ENCODE results near the gene FOXN3. TPM values are rescaled to one million over a fixed set of nuclear protein-coding genes. Genes with fewer than 3 reads are reported as not detected.
"Not testable (repeated sequence)": the region's sequence is repeated elsewhere in the genome, so short reads cannot be mapped to it uniquely, and the experiment has no call there.

FOXN3 gene
- polyA plus RNA-seq, 4 donors = 30.0 to 55.8 (median 33.2) TPM

DNA sequence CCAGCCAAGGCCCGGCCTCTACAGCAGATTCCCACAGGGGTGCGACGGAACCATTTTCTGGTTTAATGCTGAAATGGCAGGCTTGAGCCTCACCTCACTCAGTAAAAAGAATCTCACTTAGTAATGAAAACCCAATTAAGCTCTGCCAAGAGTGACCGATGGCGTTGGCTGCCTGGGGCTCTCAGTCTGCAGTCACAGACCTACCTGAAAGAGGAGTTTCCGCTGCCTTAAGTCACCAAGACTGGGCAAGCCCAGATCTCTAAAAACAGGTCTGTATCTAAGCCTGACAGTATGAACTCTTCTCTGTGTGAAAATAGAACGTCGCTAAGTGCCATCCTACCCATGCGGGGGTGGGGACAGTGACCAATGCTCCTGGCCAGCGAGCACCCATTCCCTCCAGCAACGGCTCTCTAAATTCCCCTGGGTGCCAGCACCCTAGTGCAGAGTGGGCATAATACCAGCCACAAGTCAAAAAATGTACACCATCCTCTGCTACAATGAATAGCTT, 107.3 kb downstream of the FOXN3 start:
- no peak for DNase-seq (ENCODE audit: low read depth in 4 of 4, low spot score in 3 of 4)

DNA sequence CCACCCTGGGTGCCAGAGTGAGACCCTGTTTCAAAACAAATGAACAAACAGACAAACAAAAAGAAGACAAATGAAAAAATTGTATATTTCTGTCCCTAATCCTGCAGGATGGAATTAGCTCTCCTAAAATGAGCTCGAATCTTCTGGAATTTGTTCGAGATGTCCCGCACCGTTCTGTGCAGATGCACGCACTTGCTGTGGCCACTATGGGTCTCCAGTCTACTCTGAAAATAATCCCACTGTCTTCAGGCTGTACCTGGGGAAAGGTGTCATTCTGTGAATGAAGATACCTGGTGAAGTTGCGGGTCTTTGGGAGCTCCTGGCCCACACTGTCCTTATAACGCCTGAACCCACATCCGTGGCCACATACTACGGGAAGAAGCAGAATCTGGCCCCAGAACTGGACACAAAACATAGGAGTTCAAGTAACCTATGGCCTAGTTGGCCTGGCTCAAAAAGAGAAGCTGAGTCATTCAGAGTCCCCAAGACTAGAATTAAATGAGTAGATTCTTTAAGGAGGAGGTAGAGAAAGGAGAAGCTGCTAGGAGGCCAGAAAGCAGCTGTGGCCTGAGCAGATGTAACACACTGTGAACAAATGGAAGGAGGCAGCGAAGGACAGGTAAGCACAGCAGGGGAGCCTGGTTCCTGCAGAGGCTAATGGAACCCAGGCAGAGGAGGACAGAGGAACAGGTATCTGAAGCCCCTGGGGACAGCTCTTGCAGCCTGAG, 108.6 kb downstream of the FOXN3 start:
- no peak for DNase-seq (ENCODE audit: low read depth in 4 of 4, low spot score in 3 of 4)

DNA sequence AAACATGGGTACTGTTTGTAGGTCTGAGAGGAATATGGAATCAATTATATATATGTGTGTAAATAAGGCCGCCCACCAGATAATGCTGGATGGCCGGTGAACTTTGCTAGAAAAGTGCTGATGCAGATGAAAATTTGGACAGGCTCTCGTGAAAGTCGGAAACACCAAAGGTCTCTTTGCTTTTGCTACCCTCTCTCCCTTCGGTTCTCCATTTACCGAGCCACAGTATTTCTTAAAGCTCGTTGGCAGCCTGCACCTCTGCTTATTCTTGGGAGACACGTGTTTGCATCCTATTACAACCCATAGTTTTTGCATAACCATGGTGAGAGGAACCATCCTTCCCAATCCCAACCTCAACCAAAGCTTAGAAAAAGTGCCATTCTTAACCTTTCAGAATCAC, 109.6 kb downstream of the FOXN3 start:
- no peak for DNase-seq (ENCODE audit: low read depth in 4 of 4, low spot score in 3 of 4)

DNA sequence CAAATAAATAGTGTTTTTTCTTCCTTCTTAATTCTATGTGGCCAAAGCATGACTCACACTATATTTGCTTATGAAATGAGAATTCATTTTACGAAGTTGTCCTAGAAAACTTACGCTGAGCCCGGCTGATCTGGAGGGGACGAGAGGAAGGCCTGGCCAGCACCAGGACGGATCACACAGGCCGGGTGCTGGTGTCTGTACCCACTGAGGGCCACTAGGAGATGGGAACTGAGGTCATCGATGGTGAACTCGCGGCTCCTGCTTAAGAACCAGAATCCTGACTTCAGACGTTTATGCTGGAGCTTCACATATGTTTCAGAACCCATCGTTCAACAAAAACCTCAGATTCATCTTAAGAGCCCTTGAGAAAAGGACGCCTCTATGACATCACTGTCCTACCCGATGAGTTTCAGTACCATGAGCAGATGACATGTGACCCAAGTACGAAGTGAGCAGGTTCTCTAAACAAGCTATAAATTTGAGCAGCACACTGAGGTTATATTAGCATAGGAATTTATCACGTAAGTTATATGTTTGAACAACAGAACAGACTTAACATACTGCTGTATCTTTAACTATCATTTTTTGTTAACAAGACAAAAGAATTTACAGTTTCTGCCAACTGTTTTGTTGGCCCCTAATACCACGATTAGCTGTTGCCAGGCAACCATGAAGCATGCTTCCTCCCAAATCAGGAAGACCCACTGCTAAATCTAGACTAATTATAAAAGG, 111.9 kb downstream of the FOXN3 start:
- DNase-seq (ENCODE audit: low read depth in 4 of 4, low spot score in 3 of 4) = no peak

DNA sequence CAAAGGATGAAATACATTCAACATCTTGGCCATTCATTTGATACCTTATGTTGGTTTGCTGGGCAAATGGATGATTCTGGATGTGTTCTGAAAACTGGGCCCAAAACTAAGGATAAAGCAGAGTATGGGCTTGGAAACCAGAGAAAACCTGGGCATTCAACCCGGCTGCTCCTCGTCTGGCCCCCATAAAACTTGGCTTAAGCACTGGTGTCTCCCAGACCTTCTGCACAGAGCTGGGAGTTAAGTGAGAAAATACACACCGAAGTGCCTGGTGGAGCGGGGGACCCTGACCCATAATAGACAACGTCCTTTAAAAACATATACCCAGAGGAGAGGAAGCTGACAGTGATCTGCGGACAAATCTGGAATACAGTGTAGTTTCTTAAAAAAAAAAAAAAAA, 112.5 kb downstream of the FOXN3 start:
- DNase-seq (ENCODE audit: low read depth in 4 of 4, low spot score in 3 of 4) = no peak

DNA sequence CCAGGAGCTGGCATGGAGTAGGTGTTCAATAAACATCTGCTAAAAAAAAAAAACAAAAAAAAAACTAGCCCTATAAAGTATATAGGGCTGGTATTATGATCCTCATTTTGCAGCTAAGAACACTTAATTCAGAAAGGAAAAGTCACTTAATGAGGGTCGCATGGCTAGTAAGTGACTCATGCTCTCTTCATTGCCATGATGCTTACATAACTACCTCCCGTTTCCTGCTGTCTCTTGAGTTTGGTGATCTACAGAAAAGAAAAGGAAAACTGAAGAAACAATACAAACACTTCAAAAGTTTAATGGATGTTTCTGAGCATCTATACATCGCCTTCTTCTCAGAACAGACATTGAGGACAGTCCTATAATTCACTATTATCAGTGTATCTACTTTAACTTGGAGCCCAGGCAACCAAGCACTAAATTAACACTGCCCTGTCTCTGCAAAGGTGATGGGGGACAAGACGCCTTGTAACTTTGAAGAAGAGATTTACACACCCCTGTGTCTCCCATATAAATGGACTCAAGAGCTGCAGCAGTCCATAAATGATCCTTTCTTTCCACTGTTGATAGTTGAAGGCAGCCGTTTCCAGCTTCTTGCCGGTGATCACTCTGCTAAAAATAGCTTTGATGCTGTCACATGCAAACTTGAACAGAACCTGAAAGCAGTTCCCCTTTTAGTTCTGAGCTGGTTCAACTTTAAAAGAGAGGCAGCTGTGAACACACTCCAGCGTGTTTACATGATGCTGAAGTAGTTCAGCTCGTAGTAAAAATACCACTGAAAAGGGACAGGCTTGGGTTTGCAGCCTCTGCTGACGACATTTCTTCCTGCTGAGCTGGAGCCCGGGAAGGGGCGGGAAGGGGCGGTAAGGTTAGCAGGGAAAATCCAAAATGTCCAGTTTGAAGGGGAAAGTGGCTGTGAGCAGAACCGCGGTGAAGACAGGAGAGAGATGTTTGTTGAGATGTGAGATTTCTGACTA, 113.3 kb downstream of the FOXN3 start:
- peak; percentile 57 to 71 (median 64) for DNase-seq (ENCODE audit: low read depth in 4 of 4, low spot score in 3 of 4)

DNA sequence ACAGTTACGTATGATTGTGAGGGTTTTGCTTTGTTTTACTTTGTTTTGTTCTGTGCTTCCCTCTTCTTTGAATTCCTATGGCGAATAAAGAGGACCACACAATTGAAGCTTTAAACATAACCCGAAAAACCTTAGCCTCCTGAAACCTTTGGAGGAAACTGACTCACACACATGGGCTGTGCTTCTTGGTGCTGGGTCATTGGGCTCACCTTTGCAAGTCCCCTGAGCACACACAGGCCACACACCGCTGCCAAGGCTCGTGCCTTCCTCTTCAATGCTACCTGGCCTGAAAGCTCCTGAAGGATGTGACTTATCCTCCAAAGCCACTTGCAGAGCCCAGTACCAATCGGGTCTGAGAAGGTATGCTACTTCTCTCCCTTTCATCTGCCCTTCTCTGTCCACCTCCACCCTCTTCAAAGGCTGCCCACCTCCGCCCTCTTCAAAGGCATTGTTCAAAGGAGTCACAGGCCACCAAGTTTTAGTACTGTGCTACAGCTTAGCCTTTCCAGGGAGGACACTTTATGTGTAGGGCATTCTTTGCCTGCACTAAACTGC, 114.6 kb downstream of the FOXN3 start:
- no peak for DNase-seq (ENCODE audit: low read depth in 4 of 4, low spot score in 3 of 4)

DNA sequence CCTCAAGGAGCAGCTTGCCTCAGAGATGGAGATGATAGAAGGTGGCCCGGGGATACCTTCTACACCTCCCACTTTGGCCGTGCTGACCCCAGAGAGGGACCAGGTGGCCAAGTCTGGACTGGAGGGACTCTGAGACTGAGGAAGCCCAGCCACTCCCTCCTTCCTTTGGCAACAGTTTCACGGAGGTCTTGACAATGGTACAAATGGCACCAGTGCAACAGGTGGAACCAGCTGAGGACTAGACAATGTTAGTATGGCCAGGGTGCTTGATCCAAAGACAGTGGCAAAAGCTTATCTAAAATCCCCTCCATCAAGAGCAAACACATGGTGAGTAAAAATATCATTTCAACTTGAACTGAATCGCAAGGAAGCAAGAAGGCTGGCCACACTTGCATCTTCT, 117.4 kb downstream of the FOXN3 start:
- DNase-seq (ENCODE audit: low read depth in 4 of 4, low spot score in 3 of 4) = no peak

DNA sequence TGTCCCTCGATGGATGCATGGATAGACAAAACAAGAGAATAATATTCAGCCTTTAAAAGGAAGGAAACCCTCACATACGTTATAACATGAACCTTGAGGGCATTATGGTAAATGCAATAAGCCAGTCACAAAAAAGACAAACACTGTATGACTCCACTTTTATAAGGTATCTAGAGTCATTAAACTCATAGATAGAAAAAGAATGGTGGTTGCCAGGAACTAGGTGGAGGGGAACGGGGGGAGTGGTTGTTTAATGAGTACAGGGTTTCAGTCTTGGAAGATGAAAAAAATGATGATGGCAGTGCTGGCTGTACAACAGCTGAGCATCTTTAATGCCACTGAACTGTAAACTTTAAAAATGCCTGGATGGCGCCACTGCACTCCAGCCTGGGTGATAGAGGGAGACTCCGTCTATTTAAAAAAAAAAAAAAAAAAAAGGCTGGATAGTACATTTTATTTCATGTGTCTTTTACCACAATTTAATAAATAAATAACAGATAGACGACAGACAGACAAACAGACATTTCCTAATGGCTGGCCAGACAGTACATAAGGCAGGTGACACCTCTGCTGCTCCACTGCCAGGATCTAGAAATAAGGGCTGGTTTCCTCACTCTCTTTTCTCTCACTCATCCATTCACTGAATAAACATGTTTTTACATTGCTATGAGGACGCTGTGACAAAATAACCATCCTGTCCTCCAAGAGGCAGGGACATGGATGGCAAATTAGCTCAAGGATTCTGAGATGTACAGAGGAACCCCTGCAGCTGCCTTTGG, 118.8 kb downstream of the FOXN3 start:
- DNase-seq (ENCODE audit: low read depth in 4 of 4, low spot score in 3 of 4) = no peak

DNA sequence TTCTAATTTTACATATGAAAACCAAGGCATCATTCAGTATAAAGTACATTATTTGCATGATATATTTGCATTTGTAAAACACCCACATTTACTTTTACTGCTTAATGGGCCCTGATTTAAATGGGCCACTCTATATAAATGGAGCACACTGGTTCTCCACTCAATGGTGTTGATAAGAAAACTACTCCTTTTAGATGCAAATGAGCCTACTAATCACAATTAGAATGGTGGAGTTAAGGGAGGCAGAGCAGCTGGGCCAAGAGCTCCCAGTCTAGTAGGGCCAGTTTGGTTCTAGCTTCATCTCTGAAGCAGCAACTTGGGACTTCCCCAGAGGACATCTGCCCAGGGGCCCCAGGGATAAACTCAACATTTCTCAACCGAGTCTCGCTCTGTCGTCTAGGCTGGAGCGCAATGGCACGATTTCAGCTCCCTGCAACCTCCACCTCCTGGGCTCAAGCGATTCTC, 120.7 kb downstream of the FOXN3 start:
- no peak for DNase-seq (ENCODE audit: low read depth in 4 of 4, low spot score in 3 of 4)

DNA sequence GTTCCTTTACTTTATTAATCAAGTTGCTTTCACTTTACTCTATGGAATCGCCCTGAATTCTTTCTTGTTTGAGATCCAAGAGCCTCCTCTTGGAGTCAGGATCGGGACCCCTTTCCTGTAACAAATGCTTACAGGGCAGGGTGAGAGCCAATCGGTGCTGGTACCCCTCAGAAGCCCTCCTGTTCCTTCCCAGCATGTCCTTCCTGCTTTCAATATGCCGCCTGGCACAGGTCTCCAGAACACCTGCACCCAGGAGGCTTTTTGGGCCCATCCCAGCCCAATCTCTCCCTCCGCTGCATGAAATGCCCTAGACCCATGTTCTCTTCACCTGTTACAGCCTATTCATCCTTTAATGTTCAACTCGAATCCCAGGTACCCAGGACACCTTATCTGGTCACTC, 122.2 kb downstream of the FOXN3 start:
- DNase-seq (ENCODE audit: low read depth in 4 of 4, low spot score in 3 of 4) = no peak

DNA sequence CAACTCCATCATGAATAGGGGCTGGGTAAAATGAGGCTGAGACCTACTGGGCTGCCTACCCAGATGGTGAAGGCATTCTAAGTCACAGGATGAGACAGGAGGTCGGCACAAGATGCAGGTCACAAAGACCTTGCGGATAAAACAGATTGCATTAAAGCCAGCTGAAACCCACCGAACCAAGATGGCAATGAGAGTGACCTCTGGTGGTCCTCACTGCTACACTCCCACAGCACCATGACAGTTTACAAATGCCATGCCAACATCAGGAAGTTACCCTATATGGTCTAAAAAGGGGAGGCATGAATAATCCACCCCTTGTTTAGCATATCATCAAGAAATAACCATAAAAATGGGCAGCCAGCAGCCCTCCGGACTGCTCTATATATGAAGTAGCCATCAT, 122.6 kb downstream of the FOXN3 start:
- DNase-seq (ENCODE audit: low read depth in 4 of 4, low spot score in 3 of 4) = not testable (repeated sequence)

DNA sequence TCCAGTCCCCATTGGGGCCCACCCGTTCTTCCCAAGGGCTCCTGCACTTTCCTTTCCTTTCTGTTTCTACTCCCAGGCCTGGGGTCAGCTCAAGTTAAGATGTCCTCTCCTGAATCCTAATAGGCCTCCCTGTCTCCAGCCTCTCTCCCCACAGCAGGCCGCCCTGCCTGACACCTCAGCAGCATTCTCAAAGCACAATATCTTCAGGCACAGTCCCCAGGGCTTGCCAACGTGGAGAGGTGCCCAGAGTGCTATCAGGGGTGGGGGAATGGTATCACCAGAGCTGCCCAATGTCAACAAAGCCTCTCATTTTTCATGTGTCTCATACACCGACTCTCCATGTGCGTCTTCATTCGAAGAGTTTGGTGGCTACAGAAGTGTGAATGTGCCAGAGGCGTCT, 123.0 kb downstream of the FOXN3 start:
- DNase-seq (ENCODE audit: low read depth in 4 of 4, low spot score in 3 of 4) = no peak

DNA sequence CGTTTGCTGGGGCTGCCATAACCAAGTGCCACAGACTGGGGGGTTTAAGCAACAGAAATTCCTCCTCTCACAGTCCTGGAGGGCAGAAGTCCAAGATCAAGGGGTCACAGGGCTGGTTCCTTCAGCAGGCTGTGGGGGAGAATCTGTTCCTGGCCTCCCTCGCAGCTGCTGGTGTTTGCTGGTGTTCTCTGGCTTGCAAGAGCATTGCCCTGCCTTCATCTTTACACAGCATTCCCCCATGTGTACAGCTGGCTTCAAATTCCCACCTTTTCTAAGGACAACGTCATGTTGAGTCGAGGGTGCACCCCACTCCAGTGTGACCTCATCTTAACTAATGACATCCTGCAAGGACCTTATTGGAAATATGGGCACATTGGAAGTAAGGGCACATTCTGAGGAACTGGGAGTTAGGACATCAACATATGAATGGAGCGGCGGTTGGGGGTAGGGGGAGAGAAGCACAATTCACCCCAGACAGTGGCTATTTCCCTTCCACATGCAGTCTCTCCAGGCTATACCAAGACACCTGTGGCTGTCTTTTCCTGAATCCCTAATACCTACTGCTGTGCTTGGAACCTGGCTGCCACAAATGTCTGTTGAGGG, 123.6 kb downstream of the FOXN3 start:
- no peak for DNase-seq (ENCODE audit: low read depth in 4 of 4, low spot score in 3 of 4)

DNA sequence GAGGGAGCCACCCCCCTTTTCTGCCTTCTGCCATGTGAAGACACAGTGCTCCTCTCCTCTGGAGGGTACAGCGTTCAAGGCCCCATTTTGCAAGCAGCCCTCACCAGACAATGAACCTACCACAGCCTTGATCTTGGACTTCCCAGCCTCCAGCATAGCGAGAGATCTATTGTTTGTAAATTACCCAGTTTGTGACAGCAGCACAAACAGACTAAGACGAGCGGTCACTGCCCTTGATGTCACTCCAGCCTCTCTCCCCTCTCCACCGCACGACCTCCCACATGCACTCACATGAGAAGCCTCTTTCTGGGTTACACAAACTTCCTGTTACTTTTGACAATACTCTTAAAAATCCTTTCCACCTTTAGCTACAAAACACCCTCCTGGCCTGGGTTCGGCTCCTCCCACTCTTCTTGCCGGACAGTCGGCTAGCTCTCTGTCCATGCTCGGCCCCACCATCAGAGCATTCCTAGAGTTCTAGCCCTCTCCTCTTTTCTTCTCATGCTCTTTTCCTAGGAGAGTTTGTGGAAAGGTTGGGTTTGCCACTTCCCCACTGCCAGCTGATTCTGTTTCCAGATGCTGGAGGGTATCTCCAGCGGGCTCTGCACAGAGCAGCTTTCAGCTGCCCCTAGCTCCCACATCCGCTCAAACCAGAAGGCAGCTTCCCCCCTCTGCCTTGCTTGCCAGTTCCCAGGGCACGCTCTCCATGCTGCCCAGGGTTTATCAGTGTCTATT, 124.3 kb downstream of the FOXN3 start:
- no peak for DNase-seq (ENCODE audit: low read depth in 4 of 4, low spot score in 3 of 4)

DNA sequence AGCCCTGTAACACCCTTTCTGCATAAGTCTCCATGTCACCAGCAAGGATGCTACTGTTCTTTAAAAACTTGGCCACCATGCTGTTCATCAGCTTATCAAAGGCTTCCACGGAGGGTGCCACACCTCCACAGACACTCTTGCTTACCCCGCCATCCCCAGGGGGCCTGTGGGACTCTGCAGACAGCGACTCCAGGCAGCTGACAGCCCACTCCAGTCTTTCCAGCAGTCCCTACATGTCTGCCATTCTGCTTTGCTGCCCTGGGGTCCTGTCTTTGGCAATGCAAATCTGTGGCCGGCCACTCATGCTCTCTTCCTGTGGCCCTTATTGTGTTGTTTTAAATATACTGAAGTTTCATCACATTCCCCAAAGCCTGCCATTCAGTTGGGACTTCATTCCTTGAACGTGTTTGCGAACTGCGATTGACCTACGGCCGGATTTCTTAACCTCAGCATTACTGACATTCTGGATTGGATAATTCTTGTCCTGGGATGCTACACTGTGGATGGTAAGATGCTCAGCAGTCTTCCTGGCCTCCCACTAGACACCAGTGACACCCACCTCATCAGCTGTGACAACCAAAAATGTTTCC, 125.6 kb downstream of the FOXN3 start:
- no peak for DNase-seq (ENCODE audit: low read depth in 4 of 4, low spot score in 3 of 4)

DNA sequence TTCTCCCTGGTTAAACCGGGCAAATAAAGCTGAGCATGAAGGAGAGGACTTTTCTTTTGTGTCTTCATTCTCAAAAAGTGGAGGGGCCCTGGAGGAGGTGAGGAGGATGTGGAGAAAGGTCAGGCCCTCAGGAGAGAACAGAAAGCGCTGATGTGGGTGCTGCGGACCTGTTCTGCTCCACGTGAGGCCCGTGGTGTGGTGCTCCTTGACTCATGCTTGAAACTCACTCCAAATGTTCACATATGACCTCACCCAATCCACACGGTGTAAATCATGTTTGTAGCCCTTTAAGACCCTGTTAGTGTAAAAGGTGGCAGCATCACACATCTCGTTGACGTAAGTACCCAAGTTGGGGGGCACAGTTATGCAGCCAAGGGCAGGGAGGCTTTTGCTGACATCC, 126.2 kb downstream of the FOXN3 start:
- no peak for DNase-seq (ENCODE audit: low read depth in 4 of 4, low spot score in 3 of 4)

DNA sequence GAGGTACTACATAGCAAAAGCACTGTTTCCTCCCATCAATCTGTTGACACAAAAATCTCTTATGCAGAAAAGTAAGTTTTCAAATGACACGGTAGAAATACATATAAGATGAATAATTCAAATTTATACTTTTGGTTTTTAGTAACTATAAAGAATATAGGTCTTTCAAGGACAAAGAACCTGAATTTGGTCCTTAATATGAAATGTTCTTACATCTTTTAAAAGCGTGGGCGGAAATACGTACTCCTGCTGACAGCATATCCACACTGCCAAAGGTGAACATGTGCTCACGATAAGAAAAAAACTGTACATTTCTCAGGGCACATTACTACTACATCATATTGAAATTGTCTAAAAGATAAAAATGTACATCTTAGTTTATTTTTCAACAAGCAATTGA, 127.6 kb downstream of the FOXN3 start:
- no peak for DNase-seq (ENCODE audit: low read depth in 4 of 4, low spot score in 3 of 4)

Measured in left renal pelvis (tissue), 4 donors.